GM19468 (cell line): Measurements from ENCODE around the gene SCGB3A2.

Source experiments
- ATAC-seq: cut with Tn5 transposase; IDR thresholded peaks from one replicate; pipeline ENCODE4 v1.9.1; 2021; ENCODE audit warnings: mild to moderate bottlenecking, moderate library complexity, moderate number of reproducible peaks; ENCODE audit not compliant: unreplicated experiment; ENCODE audit errors: extremely low read depth

Gene SCGB3A2, protein sequence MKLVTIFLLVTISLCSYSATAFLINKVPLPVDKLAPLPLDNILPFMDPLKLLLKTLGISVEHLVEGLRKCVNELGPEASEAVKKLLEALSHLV

GRCh38 chr5:147878066-147878759, at the start of gene SCGB3A2:
SCGB3A2 (plus strand) TSS chr5:147878711; CDS start chr5:147878804, 93 bp downstream.
- no peak for ATAC-seq

DNA sequence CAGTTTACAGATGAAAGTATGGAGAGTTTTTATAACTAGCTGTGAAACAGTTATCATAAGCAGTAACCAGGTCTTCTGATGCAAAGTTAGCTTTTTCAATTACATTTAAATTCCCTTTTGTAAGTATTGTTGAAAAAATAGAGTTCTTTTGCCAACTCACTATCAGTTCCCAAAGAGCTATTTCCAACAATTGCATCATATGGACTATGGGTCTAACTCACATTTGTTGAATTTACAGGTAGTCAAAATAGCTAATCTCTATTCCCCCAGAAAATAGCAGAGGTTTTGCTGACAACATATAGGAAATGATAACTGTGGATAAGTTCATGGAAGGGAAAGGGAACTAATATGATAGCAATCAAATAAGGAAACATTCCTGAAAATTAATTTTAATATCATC, 48.5 kb upstream of the SCGB3A2 start:
- ATAC-seq: no peak

GRCh38 chr5:147831465-147831864, 47.0 kb upstream of the SCGB3A2 start, which contains the start of gene SPINK1:
SPINK1 (minus strand) TSS chr5:147831671; CDS start chr5:147831577, 94 bp downstream.
- no peak for ATAC-seq

- ATAC-seq: no peak
These were observed 46.0 kb upstream of the SCGB3A2 start for GRCh38 chr5:147832541-147832940.

GRCh38 chr5:147835386-147835798, 43.1 kb upstream of the SCGB3A2 start:
- ATAC-seq: no peak

GRCh38 chr5:147836439-147836838, 42.1 kb upstream of the SCGB3A2 start:
- ATAC-seq: no peak

GRCh38 chr5:147842869-147843268, 35.6 kb upstream of the SCGB3A2 start:
- no peak for ATAC-seq

DNA sequence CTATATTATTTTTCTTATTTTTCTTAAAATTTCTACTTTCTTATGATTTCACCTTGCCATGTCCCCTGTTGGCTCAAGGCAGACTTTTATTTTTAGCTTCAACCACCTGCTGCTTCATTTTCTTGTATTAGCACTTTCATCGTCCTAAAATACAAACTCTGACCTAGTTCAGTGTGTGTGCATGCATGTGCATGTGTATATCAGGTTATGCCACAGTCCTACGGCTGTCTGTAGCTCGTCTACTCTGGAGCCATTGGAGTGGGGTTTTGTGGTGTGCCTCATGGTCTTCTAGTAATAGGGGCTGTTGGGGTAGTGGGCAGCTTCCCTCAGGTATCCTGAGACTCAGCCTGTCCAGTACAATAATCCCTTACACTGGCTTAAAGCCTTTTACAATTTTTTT, 33.7 kb upstream of the SCGB3A2 start:
- ATAC-seq: no peak

DNA sequence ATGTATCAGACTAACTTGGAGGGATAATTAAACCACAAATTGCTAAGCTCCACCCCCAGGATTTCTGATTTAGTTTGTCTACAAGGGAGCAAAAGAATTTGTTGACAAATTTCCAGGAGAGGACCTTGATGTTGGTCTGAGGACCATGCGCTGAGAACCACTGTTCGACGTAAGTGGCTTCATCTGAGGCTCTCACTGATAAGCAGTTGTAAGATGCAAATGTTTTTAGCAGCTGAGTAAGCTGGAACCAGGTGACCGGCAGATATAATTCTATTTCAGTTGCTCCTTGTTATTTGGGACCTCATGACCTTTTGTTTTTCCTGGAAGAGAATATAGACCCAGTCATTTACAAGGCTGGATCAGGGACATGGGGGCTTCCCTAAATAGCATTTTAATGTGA, 32.9 kb upstream of the SCGB3A2 start:
- ATAC-seq: no peak

DNA sequence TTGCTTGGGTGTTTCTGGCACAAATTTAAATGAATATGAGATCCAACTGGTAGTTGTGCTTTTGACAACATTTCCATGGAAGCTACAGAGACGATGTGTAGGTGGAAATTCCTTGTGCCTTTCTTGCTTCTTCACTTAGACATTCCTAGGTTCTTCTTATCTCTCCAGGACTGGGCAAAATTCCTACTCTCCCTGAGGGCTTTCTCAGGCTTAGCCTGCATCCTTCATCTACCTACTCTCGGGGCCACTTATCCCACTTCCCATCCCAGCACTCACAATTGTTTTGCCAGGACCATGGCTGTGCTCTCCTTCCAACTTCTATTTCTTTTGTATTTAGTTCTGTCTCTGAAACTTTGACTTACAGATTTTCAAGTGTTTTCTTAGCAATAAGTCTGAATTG, 29.3 kb upstream of the SCGB3A2 start:
- ATAC-seq: no peak

- ATAC-seq: no peak
These were observed 26.9 kb upstream of the SCGB3A2 start for GRCh38 chr5:147851578-147851977.

- ATAC-seq: no peak
These were observed 26.1 kb upstream of the SCGB3A2 start for GRCh38 chr5:147852365-147852764.

DNA sequence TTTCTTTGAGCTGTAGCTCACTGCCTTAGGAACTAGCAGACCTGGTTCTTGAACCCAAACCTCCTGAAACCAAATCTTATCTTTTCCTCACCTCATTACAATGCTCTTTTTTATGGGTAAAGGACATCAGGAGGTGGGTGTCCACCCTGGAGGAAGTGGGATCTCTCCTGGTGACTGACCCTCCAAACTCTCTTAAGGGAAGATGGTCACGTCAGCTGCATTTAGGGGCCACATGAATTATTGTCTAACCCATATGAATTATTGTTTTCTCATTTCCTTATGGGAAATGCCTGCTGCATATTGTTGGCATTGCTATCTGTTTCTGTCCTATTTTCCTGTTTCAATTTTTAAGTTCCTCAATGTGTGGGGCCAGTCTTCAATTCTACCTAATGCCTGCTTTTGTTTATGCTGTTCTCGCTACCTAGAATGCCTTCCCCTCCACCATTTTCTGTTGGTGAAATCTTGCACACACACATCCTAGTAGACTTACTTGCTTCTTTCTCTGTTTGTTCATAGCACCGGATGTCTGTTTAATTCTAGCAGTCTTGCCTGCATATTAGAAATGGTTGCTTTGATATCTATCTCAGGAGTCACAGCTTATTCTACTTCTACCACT, 25.0 kb upstream of the SCGB3A2 start:
- ATAC-seq: no peak

- ATAC-seq: no peak
These were observed 24.2 kb upstream of the SCGB3A2 start for GRCh38 chr5:147854331-147854730.

DNA sequence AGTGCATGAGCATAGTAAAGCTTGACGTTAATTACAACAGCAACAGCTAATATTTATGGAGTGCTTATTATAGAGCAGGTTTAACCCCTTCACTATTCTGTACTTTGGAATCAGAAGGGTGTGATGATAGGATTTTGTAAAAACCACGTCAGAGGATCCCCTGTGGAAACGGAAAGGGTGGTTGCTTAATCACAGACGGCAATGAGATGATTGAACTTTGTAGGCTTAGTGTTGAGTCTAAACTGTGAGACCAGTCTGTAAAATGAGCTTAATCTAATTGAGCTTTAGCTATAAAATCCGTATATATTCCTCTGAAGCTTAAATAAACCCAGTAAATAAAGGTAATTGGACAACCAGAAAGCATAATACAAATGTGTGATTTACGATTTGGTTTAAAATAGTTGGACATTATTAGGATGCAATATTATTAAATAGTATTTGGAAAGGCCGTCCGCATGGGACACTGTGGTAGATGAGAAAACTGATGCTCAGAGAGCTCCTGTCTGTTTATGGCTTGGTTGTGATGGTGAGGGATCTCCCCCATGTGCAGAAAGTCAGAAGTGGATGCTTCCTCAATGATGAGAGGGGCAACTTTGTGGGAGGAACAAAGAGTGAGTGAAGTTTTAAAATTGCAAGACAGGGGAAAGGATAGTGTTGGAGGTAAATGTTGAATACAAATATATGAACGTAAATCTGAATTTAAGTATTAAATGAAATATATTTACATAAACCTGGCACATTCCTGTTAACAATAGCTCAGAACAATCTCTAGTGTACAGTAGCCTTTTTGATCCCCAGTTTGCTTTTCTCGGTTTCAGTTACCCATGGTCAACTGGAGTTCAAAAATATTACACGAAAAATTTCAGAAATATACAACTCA, 23.4 kb upstream of the SCGB3A2 start:
- ATAC-seq: no peak

GRCh38 chr5:147855774-147856069, 22.8 kb upstream of the SCGB3A2 start:
- ATAC-seq: no peak

DNA sequence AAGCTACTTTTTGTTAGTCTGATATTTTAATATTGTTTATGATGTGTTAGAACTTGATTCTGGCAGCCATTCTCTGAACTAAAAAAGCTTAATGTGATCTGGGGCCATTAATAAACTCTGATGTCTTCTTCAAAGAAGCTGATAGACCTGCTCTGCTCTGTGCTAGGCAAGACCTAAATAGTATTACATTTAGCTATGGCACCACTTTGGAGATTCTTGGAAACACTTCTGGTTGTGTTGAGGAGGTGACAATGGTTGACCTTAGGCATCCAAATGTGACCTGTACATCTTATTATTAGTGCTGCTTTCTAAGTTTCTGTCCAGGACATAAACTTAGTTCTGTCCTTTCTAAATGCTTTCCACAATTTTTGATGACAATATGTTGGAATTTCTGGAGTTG, 21.7 kb upstream of the SCGB3A2 start:
- ATAC-seq: no peak

DNA sequence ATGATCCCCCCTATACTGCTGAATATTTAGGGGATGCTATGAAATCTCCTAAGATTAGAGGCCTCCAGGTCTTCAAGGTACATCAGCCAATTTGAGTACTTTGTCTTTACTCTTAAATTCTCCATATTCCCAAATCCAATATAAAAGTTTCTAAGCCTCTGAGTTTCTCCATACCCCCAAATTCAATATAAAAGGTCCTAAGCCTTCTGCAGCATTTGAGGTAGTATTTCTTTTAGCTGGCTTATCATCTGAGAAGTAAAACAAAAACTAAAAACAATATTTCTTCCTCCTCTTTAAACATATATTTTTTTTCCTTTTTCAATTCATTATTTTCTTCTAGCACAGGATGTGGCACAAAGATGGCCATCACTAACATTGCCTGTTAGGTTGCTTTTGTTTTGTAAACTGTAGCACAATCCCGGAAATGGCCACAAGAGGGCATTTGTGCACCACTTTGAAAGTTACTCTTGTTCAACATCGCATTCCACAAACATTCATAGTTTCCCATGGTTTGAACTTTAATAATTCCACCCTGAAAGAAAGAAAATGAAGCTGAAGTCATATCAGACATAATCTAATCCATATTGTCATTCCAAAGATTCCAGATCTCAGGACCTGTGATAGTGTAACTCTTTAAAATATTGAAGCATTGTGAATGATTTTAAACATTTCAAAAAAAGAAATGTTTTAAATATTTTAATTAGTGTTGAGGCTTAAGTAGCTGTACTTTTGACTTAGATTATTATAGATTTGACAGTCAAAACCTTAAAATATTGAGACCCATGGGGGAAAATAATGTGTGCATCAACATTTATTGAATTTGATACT, 21.0 kb upstream of the SCGB3A2 start:
- ATAC-seq: peak; percentile 73

DNA sequence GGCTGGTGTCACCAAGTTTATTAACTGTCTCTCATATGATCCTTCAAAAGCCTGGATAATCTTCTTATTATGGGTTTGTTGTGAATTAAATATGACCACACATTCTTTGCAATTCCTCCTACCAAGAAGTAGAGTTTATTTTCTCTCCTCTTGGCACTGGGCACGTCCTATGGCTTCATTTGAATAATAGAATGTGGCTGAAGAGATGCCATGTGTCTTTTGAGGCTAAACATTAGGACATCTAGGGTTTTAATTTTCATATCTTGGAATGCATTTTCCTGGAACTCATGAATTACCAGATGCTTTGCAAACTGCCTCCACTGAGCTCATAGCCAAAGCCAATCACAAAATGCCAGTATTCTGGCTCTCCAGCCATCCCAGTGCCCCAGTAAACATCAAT, 19.9 kb upstream of the SCGB3A2 start:
- ATAC-seq: no peak

DNA sequence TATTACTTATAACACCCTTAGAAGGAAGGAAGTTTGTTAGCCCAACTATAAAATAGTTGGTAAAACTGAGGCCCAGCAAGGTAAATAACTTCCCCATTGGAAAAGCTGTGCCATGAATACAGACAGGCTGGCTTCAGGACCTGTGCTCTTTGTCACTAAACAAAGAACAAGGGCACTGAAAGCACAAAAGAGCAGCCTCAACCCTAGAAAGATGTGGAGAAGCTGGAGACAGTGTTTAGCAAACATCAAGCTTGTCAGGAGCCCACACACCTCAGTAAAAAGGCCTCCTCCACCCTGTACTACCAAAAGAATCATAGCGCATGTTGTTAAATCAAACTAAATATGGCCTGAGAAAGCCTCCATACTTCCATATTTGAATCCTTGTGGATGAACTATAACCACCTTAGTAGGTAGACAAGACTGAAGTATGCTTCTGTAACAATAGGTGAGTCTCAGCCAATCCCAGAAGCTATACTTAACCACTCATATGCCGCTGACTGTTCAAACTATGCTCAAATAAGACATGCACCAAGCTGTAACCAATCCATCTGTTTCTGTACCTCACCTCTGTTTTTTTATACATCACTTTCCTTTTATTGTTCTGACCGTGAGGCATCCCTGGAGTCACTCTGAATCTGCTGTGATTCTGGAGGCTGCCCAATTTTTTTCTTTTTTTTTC, 18.4 kb upstream of the SCGB3A2 start:
- ATAC-seq: no peak
